ENCODE data around the gene HSD11B1L.

The HSD11B1L gene

DNA sequence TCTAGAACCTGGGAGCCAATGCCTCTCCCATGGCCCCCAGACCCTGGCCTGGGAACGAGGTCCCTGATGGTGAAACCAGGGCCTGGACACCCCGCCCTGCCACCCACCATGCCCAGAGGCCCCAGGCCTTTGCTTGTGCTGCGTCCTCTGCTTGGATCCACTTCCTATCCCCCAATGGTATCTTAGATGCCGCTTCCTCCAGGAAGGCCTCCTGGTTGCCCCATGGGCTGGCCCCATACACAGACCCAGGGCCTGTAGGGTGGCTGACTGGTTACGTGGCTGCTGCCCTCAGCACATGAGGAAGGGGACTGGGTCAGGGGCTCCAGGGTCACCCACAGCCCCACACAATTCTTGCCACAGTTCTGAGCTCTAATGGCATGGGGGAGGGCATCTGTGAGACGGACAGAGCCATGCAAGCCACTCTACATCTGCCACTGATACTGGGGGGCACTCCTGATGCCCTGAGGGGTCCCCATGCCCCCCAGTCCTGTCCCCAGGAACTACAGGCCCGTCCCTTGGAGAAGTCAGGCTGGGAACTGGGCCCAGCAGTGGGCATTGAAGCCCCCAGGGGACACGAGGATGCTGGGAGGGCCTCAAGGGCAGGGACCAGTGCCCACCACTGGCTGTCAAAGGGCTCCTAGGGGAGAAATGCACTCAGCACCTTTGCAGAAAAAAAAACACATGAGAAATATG, 14.3 kb downstream of the HSD11B1L start:
- Histone ChIP-seq H3K9ac (ENCODE audit: low read length) (no peak overlapping the region), H4K91ac (ENCODE audit: low read length) (no peak overlapping the region), H4K8ac (ENCODE audit: low read length) (no peak overlapping the region), H2BK5ac (ENCODE audit: low read depth, low read length, poor library complexity, severe bottlenecking) (no peak overlapping the region), H3K27me3 (ENCODE audit: control insufficient read depth in 1 of 2, insufficient read depth in 1 of 2, low read length in 2 of 2) (no peaks in the 10 kb centered on the region), H3K14ac (ENCODE audit: low read length in 2 of 2) (no peak overlapping the region), H2BK12ac (ENCODE audit: low read length in 2 of 2) (no peak overlapping the region), H3K4ac (ENCODE audit: low read depth in 1 of 2, low read length in 2 of 2) (no peak overlapping the region), H2BK120ac (ENCODE audit: low read depth, low read length) (no peak overlapping the region), H3K79me1 (replicated peaks; ENCODE audit: low read length, poor library complexity, severe bottlenecking) (peaks cover 4% of the 10 kb centered on the region), H3K4me2 (ENCODE audit: low read length, poor library complexity, severe bottlenecking) (no peak overlapping the region), H2AK5ac (ENCODE audit: low read length, severe bottlenecking) (no peak overlapping the region), H3K18ac (ENCODE audit: low read depth in 1 of 2, low read length in 2 of 2) (no peak overlapping the region), H3K23ac (ENCODE audit: low read length in 2 of 2) (no peak overlapping the region), H2AFZ (ENCODE audit: low read depth, low read length) (no peak overlapping the region), H3K27ac (ENCODE audit: low read length, poor library complexity, severe bottlenecking) (no peak overlapping the region), H3K36me3 (ENCODE audit: control insufficient read depth in 1 of 2, insufficient read depth in 2 of 2, low read depth in 1 of 2, low read length in 2 of 2) (peaks cover 69 to 90% of the 10 kb centered on the region in 2 experiments), H3K4me1 (ENCODE audit: control insufficient read depth, insufficient read depth, low read depth, low read length) (peaks cover 24% of the 10 kb centered on the region), H2BK15ac (ENCODE audit: low read depth, poor library complexity, severe bottlenecking) (no peak overlapping the region), H3K4me3 (ENCODE audit: insufficient read depth in 1 of 2, low read depth in 1 of 2, low read length in 2 of 2) (no peak overlapping the region), H3K9me3 (ENCODE audit: control insufficient read depth, low read length) (no peaks in the 10 kb centered on the region)
- DNase-seq: no peak
- WGBS: 91% methylated on average over 8 of the region's 8 CpGs

DNA sequence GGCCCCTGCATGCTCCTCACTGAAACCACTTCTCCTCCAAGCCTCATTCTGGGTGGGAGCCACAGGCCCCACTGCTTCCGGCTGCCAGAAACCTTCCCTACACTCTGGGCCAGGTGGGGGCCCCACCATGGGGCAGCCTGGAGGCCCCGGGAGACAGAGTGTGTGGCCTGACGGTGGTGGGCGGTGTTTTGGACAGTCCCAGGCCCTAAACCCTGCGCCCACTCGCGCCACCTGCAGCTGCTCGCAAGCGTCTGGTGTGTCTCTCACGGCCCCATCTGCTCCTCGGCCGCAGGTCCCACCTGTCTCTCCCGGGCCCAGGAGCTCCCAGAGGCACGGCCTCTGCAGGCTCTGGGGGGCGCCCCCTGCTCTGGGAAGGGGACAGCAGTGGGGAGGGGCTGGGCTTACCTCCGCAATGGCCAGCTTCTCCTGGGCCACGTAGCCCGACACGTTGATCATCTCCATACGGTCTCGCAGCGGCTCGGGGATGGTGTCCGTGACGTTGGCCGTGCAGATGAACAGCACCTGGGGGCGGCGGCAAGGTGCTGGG, 14.9 kb downstream of the HSD11B1L start:
- peaks cover 76 to 96% of the 10 kb centered on the region in 2 experiments for H3K36me3 ChIP-seq (ENCODE audit: control insufficient read depth in 1 of 2, insufficient read depth in 2 of 2, low read depth in 1 of 2, low read length in 2 of 2)
- DNase-seq: no peak
- H2BK12ac ChIP-seq (ENCODE audit: low read length in 2 of 2): no peak overlapping the region
- H2BK120ac ChIP-seq (ENCODE audit: low read depth, low read length): no peak overlapping the region
- no peak overlapping the region for H2AK5ac ChIP-seq (ENCODE audit: low read length, severe bottlenecking)
- H3K9ac ChIP-seq (ENCODE audit: low read length): no peak overlapping the region
- no peak overlapping the region for H3K14ac ChIP-seq (ENCODE audit: low read length in 2 of 2)
- no peak overlapping the region for H3K4me3 ChIP-seq (ENCODE audit: insufficient read depth in 1 of 2, low read depth in 1 of 2, low read length in 2 of 2)
- H3K4me1 ChIP-seq (ENCODE audit: control insufficient read depth, insufficient read depth, low read depth, low read length): peaks cover 24% of the 10 kb centered on the region
- H3K27me3 ChIP-seq (ENCODE audit: control insufficient read depth in 1 of 2, insufficient read depth in 1 of 2, low read length in 2 of 2): no peaks in the 10 kb centered on the region
- no peak overlapping the region for H4K91ac ChIP-seq (ENCODE audit: low read length)
- no peak overlapping the region for H3K4me2 ChIP-seq (ENCODE audit: low read length, poor library complexity, severe bottlenecking)
- H2AFZ ChIP-seq (ENCODE audit: low read depth, low read length): no peak overlapping the region
- no peaks in the 10 kb centered on the region for H3K9me3 ChIP-seq (ENCODE audit: control insufficient read depth, low read length)
- no peak overlapping the region for H3K4ac ChIP-seq (ENCODE audit: low read depth in 1 of 2, low read length in 2 of 2)
- H4K8ac ChIP-seq (ENCODE audit: low read length): no peak overlapping the region
- H3K18ac ChIP-seq (ENCODE audit: low read depth in 1 of 2, low read length in 2 of 2): no peak overlapping the region
- WGBS: 92% methylated on average over 28 of the region's 28 CpGs
- no peak overlapping the region for H3K27ac ChIP-seq (ENCODE audit: low read length, poor library complexity, severe bottlenecking)
- no peak overlapping the region for H3K23ac ChIP-seq (ENCODE audit: low read length in 2 of 2)
- no peak overlapping the region for H2BK5ac ChIP-seq (ENCODE audit: low read depth, low read length, poor library complexity, severe bottlenecking)
- H3K79me1 ChIP-seq (replicated peaks; ENCODE audit: low read length, poor library complexity, severe bottlenecking): peaks cover 4% of the 10 kb centered on the region
- H2BK15ac ChIP-seq (ENCODE audit: low read depth, poor library complexity, severe bottlenecking): no peak overlapping the region

DNA sequence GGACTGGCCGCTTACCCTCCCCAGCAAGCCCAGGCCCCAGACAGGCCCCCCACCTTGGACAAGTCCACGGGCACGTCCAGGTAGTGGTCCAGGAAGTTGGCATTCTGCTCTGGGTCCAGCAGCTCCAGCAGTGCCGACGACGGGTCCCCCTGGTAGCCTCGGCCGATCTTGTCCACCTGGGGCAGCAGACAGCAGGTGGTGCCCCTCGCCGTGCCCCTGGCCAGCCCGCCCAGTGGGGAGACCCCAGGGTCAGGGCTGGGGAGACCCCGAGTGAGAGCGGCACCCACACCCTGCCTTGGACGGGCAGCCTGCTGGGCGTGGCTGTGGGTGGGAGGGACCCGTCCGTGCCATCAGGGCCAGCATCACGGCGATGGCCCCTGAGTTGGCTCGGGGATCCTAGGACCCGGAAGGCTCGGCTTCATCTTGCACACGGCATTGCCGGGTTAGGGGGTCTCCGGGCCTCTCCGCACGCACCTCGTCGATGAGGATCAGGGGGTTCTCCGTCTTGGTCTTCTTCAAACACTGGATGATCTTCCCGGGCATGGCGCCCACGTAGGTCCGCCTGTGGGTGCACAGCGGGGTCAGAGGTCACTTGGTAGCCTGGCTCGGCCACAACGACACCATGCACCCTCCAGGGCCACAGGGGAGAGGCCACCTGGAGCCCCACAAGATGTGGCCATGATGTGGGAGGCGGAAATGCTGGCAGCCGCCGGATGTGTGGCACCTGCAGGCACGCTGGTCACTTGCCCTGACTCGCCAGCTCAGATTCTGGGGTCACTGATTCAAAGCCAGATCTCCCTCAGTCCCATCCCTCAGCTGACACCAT, 15.6 kb downstream of the HSD11B1L start:
- no peak overlapping the region for H2BK120ac ChIP-seq (ENCODE audit: low read depth, low read length)
- no peak overlapping the region for H3K18ac ChIP-seq (ENCODE audit: low read depth in 1 of 2, low read length in 2 of 2)
- H4K8ac ChIP-seq (ENCODE audit: low read length): no peak overlapping the region
- H3K4me1 ChIP-seq (ENCODE audit: control insufficient read depth, insufficient read depth, low read depth, low read length): peaks cover 24% of the 10 kb centered on the region
- H3K4me3 ChIP-seq (ENCODE audit: insufficient read depth in 1 of 2, low read depth in 1 of 2, low read length in 2 of 2): no peak overlapping the region
- H3K4ac ChIP-seq (ENCODE audit: low read depth in 1 of 2, low read length in 2 of 2): no peak overlapping the region
- no peak overlapping the region for H2BK5ac ChIP-seq (ENCODE audit: low read depth, low read length, poor library complexity, severe bottlenecking)
- no peak overlapping the region for H3K14ac ChIP-seq (ENCODE audit: low read length in 2 of 2)
- H2AK5ac ChIP-seq (ENCODE audit: low read length, severe bottlenecking): no peak overlapping the region
- H3K27ac ChIP-seq (ENCODE audit: low read length, poor library complexity, severe bottlenecking): no peak overlapping the region
- no peak overlapping the region for H2BK15ac ChIP-seq (ENCODE audit: low read depth, poor library complexity, severe bottlenecking)
- no peaks in the 10 kb centered on the region for H3K9me3 ChIP-seq (ENCODE audit: control insufficient read depth, low read length)
- H3K36me3 ChIP-seq (ENCODE audit: control insufficient read depth in 1 of 2, insufficient read depth in 2 of 2, low read depth in 1 of 2, low read length in 2 of 2): peaks cover 77 to 98% of the 10 kb centered on the region in 2 experiments
- no peak overlapping the region for H4K91ac ChIP-seq (ENCODE audit: low read length)
- 93% methylated on average over 42 of the region's 42 CpGs for WGBS
- no peaks in the 10 kb centered on the region for H3K27me3 ChIP-seq (ENCODE audit: control insufficient read depth in 1 of 2, insufficient read depth in 1 of 2, low read length in 2 of 2)
- H3K9ac ChIP-seq (ENCODE audit: low read length): no peak overlapping the region
- peaks cover 7% of the 10 kb centered on the region for H3K79me1 ChIP-seq (replicated peaks; ENCODE audit: low read length, poor library complexity, severe bottlenecking)
- H3K23ac ChIP-seq (ENCODE audit: low read length in 2 of 2): no peak overlapping the region
- H2AFZ ChIP-seq (ENCODE audit: low read depth, low read length): no peak overlapping the region
- H3K4me2 ChIP-seq (ENCODE audit: low read length, poor library complexity, severe bottlenecking): no peak overlapping the region
- peak overlapping the region in 1 of 2 experiments; percentile 15 for H2BK12ac ChIP-seq (ENCODE audit: low read length in 2 of 2)
- no peak for DNase-seq
